Heart right ventricle (tissue), 16 donors: Measurements from ENCODE around the gene ARHGAP6. TPM values are rescaled to one million over a fixed set of nuclear protein-coding genes. Genes with fewer than 3 reads are reported as not detected.

Source experiments
- ATAC-seq, 8 donors: fragments of 200-7000 bp; cut with Tn5 transposase; one replicate each; pipeline ENCODE4 v1.9.1; 2020; ENCODE audit warnings: mild to moderate bottlenecking in 8 of 8, moderate library complexity in 8 of 8, moderate number of reproducible peaks in 1 of 8
- DNase-seq, 2 donors: peaks; one replicate each; pipeline ENCODE4 v3.0.0-alpha.2; 2020
- H3K27ac ChIP-seq, 10 donors: fragments of 200-600 bp; sonication (generic) in 2 of 10; one replicate each; pipeline versions ENCODE4 v1.5.0 to v1.8.0; 2020 to 2022; ENCODE audit warnings: mild to moderate bottlenecking in 3 of 10
- H3K27me3 ChIP-seq, 7 donors: fragments of 200-600 bp; one replicate each; pipeline ENCODE4 v1.8.0; 2021 to 2022; ENCODE audit warnings: mild to moderate bottlenecking in 2 of 7
- H3K36me3 ChIP-seq, 9 donors: fragments of 200-600 bp; sonication (generic) in 1 of 9; one replicate each; pipeline versions ENCODE4 v1.5.0 to v1.8.0; 2020 to 2022; ENCODE audit warnings: mild to moderate bottlenecking in 2 of 9
- H3K4me1 ChIP-seq, 9 donors: fragments of 200-600 bp; sonication (generic) in 1 of 9; one replicate each; pipeline versions ENCODE4 v1.5.0 to v1.8.0; 2020 to 2022; ENCODE audit warnings: mild to moderate bottlenecking in 4 of 9
- H3K4me3 ChIP-seq, 10 donors: fragments of 200-600 bp; sonication (generic) in 2 of 10; one replicate each; pipeline versions ENCODE4 v1.5.0 to v1.8.0; 2020 to 2022; ENCODE audit warnings: mild to moderate bottlenecking in 7 of 10, moderate library complexity in 2 of 10
- H3K9me3 ChIP-seq, 11 donors: fragments of 200-600 bp in 10 of 11; sonication (generic) in 2 of 11; one replicate each; pipeline versions ENCODE4 v1.5.0 to v1.8.0; 2013 to 2022; ENCODE audit warnings: mild to moderate bottlenecking in 2 of 11, control low read depth in 1 of 11, moderate library complexity in 1 of 11
- CTCF ChIP-seq, 9 donors: fragments of 200-600 bp; sonication (generic) in 2 of 9; IDR thresholded peaks; one replicate each; pipeline versions ENCODE4 v1.5.0 to v1.8.0; 2021 to 2022; ENCODE audit warnings: antibody characterized with exemption in 9 of 9, mild to moderate bottlenecking in 5 of 9, moderate library complexity in 1 of 9
- WGBS, 2 donors: extraction: QIAGEN DNeasy Blood & Tissue Kit; methylation state at CpG; one replicate each; pipeline ENCODE4 v1.1.7; 2013; ENCODE audit warnings: inconsistent platforms in 1 of 2; 5-methylcytosine and 5-hydroxymethylcytosine counted together
- intact Hi-C, 10 donors: fragments of 100-400 bp; cut with DNase I; formaldehyde crosslinking; loops; one replicate each; pipeline versions ENCODE4 v1.11.1 to v1.14.2; 2022
- polyA plus RNA-seq, 2 donors: library from polyadenylated mRNA; stranded (reverse); fragments of 200-250 nt; gene quantifications; one replicate each; pipeline ENCODE4 v1.2.3, GENCODE V29; 2013
- total RNA-seq, 10 donors: library from RNA; stranded (reverse); fragmentation: NEBNext Ultra II Directional in 3 of 10; extraction: Animal tissue kit (Norgen Biotek cat#: 25700) in 3 of 10; gene quantifications; one replicate each; pipeline versions ENCODE4 v1.2.1 to v1.2.4, GENCODE V29; 2021 to 2023
- donor health status: Arrhythmogenic right ventricular cardiomyopathy.
- donor health status: ischemic (EF 13 %, LVEDD 7.1; RV severe dilation, severe dysfunction).
- donor health status: healthy with polysubstance abuse.
- donor health status: DM: no; HTN: yes; CAD: no.
- donor health status: DM: no; HTN: no; CAD: no.
- donor health status: ischemic (EF 25% LVEDD 6.9; RV normal size, moderate dysfunction).
- donor health status: ischemic (EF 25% LVEDD 5.7; RV mildly dilated, moderate dysfunction).
- donor health status: healthy.
- donor health status: DM: yes; HTN: yes; CAD: no.
- donor health status: Ischemic cardiomyopathy.
- donor health status: ischemic (EF 35%, LVEDD 5.7; RV mildly dilated, moderate dysfunction).
- donor health status: nonischemic (EF 11% LVEDD 7.7; RV severe dilation, severe dysfunction).
- donor health status: DM: yes; HTN: yes; CAD: no.
- donor health status: PGD.
- donor health status: ischemic (EF 29% LVEDD 5.4; RV normal size, mild dysfunction).
- donor health status: nonischemic (EF 23%, LVEDD 6.1; RV moderate dilation, normal function).

The ARHGAP6 gene
- total and polyA plus RNA-seq, 12 donors, result 1.6 to 6.0 (median 2.6) TPM

DNA sequence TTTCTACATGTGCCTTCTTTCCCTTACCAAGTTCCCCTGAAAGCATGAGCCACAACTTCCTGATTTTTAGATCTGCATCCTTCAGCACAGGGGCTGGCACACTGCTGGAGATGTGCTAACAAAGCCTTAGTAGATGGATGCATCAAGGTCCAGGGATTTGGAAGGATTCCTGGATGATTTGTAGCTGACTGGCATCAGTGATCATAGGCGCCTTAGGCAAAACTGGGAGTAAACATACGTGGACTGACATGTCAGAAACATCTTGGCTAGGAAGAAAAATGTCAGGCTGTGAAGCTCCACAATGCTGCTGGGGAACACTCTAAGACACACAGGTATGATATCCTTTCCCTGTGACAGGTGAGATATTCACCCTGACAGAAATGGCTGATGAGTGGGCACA lies 216.1 kb downstream of the ARHGAP6 start:
- H3K36me3 ChIP-seq, result no peaks in the 10 kb centered on the region
- H3K4me1 ChIP-seq, result peaks cover 0 to 8% (median 0%) of the 10 kb centered on the region in 9 donors
- TF ChIP-seq CTCF (IDR thresholded peaks at IDR 0.05), result no peak
- H3K9me3 ChIP-seq, result no peaks in the 10 kb centered on the region
- no peak overlapping the region for H3K27ac ChIP-seq
- DNase-seq, result no peak
- WGBS, 2 donors, result 90 to 96% methylated on average over 2 of the region's 2 CpGs
- intact Hi-C loops, result no loop called here
- H3K27me3 ChIP-seq, result peaks cover 0 to 5% (median 0%) of the 10 kb centered on the region in 7 donors
- ATAC-seq, result no peak
- no peak overlapping the region for H3K4me3 ChIP-seq

- ATAC-seq (no peak), DNase-seq (no peak)
- Histone ChIP-seq H3K4me1 (peaks cover 0 to 8% (median 0%) of the 10 kb centered on the region in 9 donors), H3K27ac (no peak overlapping the region), H3K4me3 (no peak overlapping the region), H3K36me3 (no peaks in the 10 kb centered on the region), H3K9me3 (no peaks in the 10 kb centered on the region), H3K27me3 (peaks cover 0 to 3% (median 0%) of the 10 kb centered on the region in 7 donors)
- no peak for TF ChIP-seq CTCF (IDR thresholded peaks at IDR 0.05)
- WGBS, 2 donors, result 81 to 83% methylated on average over 1 of the region's 1 CpG
- intact Hi-C loops, result no loop called here
These were observed 218.3 kb downstream of the ARHGAP6 start for GRCh38 chrX:11447418-11447817.

DNA sequence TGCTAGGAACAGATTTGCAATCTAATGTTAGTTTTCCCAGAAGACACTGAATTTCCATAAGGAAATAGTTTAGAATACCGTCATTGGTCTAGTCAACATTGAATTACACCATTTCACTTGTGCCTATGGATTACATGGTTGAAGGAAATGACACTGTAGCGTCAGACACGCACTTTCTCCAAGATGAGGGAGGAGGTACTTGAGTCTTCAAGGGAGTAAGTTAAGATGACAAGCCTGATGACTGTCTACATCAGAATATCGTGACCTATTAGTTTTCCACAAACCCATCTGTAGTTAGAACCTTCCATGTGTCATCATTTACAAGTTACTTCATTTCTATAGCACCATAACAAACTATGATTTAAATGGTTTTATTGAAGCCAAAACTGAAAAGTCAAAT lies 218.8 kb downstream of the ARHGAP6 start:
- Histone ChIP-seq H3K36me3 (no peaks in the 10 kb centered on the region), H3K9me3 (no peaks in the 10 kb centered on the region), H3K4me3 (no peak overlapping the region), H3K27me3 (peaks cover 0 to 7% (median 0%) of the 10 kb centered on the region in 7 donors), H3K27ac (no peak overlapping the region), H3K4me1 (peaks cover 0 to 8% (median 0%) of the 10 kb centered on the region in 9 donors)
- TF ChIP-seq CTCF (IDR thresholded peaks at IDR 0.05), result no peak
- ATAC-seq (no peak), DNase-seq (no peak)
- intact Hi-C loops, result no loop called here
- 81 to 84% methylated on average over 4 of the region's 4 CpGs for WGBS, 2 donors

- Histone ChIP-seq H3K4me1 (peaks cover 0 to 8% (median 0%) of the 10 kb centered on the region in 9 donors), H3K9me3 (no peaks in the 10 kb centered on the region), H3K27me3 (peaks cover 0 to 7% (median 0%) of the 10 kb centered on the region in 7 donors), H3K36me3 (no peaks in the 10 kb centered on the region), H3K27ac (no peak overlapping the region), H3K4me3 (no peak overlapping the region)
- TF ChIP-seq CTCF (IDR thresholded peaks at IDR 0.05), result no peak
- intact Hi-C loops, result no loop called here
- 22 to 43% methylated on average over 2 of the region's 2 CpGs for WGBS, 2 donors
- ATAC-seq, result no peak
- no peak for DNase-seq
These were observed 219.4 kb downstream of the ARHGAP6 start for GRCh38 chrX:11446336-11446735.
